Thoracic aorta (tissue), 2 donors: ENCODE results near the gene FKBP2. TPM values are rescaled to one million over a fixed set of nuclear protein-coding genes. Genes with fewer than 3 reads are reported as not detected.

ENCODE experiments used
- ATAC-seq: fragments of 150-250 bp; one replicate; pipeline ENCODE4 v1.8.0; 2017; ENCODE audit warnings: low read depth; ENCODE audit not compliant: insufficient number of reproducible peaks, low FRiP score
- DNase-seq: peaks from one replicate; pipeline ENCODE4 v3.0.0-alpha.2; 2020; ENCODE audit warnings: low spot score
- H3K27ac ChIP-seq, 2 donors: fragments of 200-600 bp; sonication (generic); 1 replicate in 1 of 2; 2 replicates in 1 of 2; pipeline ENCODE4 v1.5.1; 2016; ENCODE audit warnings: mild to moderate bottlenecking in 2 of 2, moderate library complexity in 2 of 2
- H3K27me3 ChIP-seq: fragments of 200-600 bp; sonication (generic); replicated peaks from 2 replicates; pipeline ENCODE4 v1.6.0; 2016; ENCODE audit warnings: mild to moderate bottlenecking; ENCODE audit not compliant: insufficient read depth
- H3K36me3 ChIP-seq: fragments of 200-600 bp; sonication (generic); one replicate; pipeline ENCODE4 v1.5.1; 2016
- H3K4me1 ChIP-seq, 2 donors: fragments of 200-600 bp; sonication (generic); 1 replicate in 1 of 2; 2 replicates in 1 of 2; pipeline versions ENCODE4 v1.5.1 to v1.6.0; 2016; ENCODE audit warnings: low read depth in 2 of 2, mild to moderate bottlenecking in 1 of 2; ENCODE audit not compliant: control insufficient read depth in 1 of 2
- H3K4me3 ChIP-seq: fragments of 200-600 bp; sonication (generic); 2 replicates; pipeline ENCODE4 v1.5.1; 2016; ENCODE audit warnings: mild to moderate bottlenecking
- H3K9me3 ChIP-seq: fragments of 200-600 bp; sonication (generic); 2 replicates; pipeline ENCODE4 v1.5.1; 2016
- CTCF ChIP-seq: fragments of 200-600 bp; sonication (generic); IDR thresholded peaks from one replicate; pipeline ENCODE4 v1.5.1; 2019; ENCODE audit warnings: antibody characterized with exemption
- total RNA-seq, 2 donors: library from RNA; depleted of rRNA; stranded (reverse); fragments of >200 nt; gene quantifications; one replicate each; pipeline versions ENCODE4 v1.1.0 to v1.2.3, GENCODE V29; 2016

Gene FKBP2
- total RNA-seq, 2 donors from 2014 or later = 51.7 to 53.0 TPM

- no peak for DNase-seq
- ATAC-seq = peak; percentile 64
- peaks cover 18 to 32% of the 10 kb centered on the region in 2 donors for H3K4me1 ChIP-seq
- H3K4me3 ChIP-seq = peak within 1 kb of the TSS; percentile 92
- H3K27me3 ChIP-seq = no peaks in the 10 kb centered on the region
- H3K36me3 ChIP-seq = peaks cover 6% of the 10 kb centered on the region
- peak within 1 kb of the TSS; percentile 91 to 94 for H3K27ac ChIP-seq
- TF ChIP-seq CTCF = no peak
- no peaks in the 10 kb centered on the region for H3K9me3 ChIP-seq
These were observed 44.3 kb downstream of the FKBP2 start, which contains the start of gene GPR137 for GRCh38 chr11:64284962-64285884. TSS of gene GPR137 (plus strand) at chr11:64285848. CDS start at chr11:64286525, 677 bp downstream.

- ATAC-seq (no peak), DNase-seq (no peak)
- Histone ChIP-seq H3K9me3 (no peaks in the 10 kb centered on the region), H3K27me3 (no peaks in the 10 kb centered on the region), H3K4me1 (peaks cover 18 to 32% of the 10 kb centered on the region in 2 donors), H3K4me3 (peak overlapping the region; percentile 92), H3K36me3 (peaks cover 6% of the 10 kb centered on the region), H3K27ac (peak overlapping the region; percentile 91 to 94)
- TF ChIP-seq CTCF = no peak
These were observed 45.2 kb downstream of the FKBP2 start for GRCh38 chr11:64285885-64286800.

- DNase-seq = no peak
- Histone ChIP-seq H3K9me3 (no peaks in the 10 kb centered on the region), H3K4me1 (peaks cover 24 to 39% of the 10 kb centered on the region in 2 donors), H3K27ac (no peak overlapping the region), H3K27me3 (no peaks in the 10 kb centered on the region), H3K36me3 (peaks cover under 1% of the 10 kb centered on the region), H3K4me3 (no peak overlapping the region)
- no peak for ATAC-seq
- no peak for TF ChIP-seq CTCF
These were observed 45.9 kb downstream of the FKBP2 start for GRCh38 chr11:64286801-64287159.

- Histone ChIP-seq H3K9me3 (no peaks in the 10 kb centered on the region), H3K4me1 (peaks cover 33 to 48% of the 10 kb centered on the region in 2 donors), H3K36me3 (no peaks in the 10 kb centered on the region), H3K27me3 (peaks cover 7% of the 10 kb centered on the region), H3K27ac (no peak overlapping the region), H3K4me3 (no peak overlapping the region)
- DNase-seq (no peak), ATAC-seq (no peak)
- TF ChIP-seq CTCF = no peak
These were observed 46.9 kb downstream of the FKBP2 start for GRCh38 chr11:64287676-64288352.
